Measurements from ENCODE around the gene MACROD1. TPM values are rescaled to one million over a fixed set of nuclear protein-coding genes. Genes with fewer than 3 reads are reported as not detected.

The MACROD1 gene
- total and polyA plus RNA-seq, 9 of the 15 experiments (the other 6 are each of a cell fraction or from before 2014, with no cell fraction given) = 1.1 to 60.0 (median 26.4) TPM

GRCh38 chr11:64009710-64010109 is 156.2 kb downstream of the MACROD1 start:
- Histone ChIP-seq H4K20me1 (replicated peaks; ENCODE audit: control insufficient read depth, insufficient read depth, low read length) (peaks cover 46% of the 10 kb centered on the region), H3K9me3 (replicated peaks; ENCODE audit: control insufficient read depth, insufficient read depth, low read depth, low read length) (no peaks in the 10 kb centered on the region; the same call in 1 of the 2 replicates), H3K27ac (ENCODE audit: extremely low read depth, low read depth, low read length) (no peak overlapping the region), H3K36me3 (ENCODE audit: control insufficient read depth, insufficient read depth, low read length) (no peaks in the 10 kb centered on the region; the same call in 2 of the 3 replicates), H3K27me3 (ENCODE audit: control insufficient read depth in 2 of 2, insufficient read depth in 2 of 2, low read length in 2 of 2) (no peaks in the 10 kb centered on the region), H3K79me2 (ENCODE audit: control insufficient read depth, insufficient read depth, low read length) (no peaks in the 10 kb centered on the region), H3K4me3 (no peak overlapping the region), H2AFZ (ENCODE audit: low read depth, low read length) (no peak overlapping the region), H3K9ac (ENCODE audit: insufficient read depth in 1 of 2, low read depth in 2 of 2, low read length in 2 of 2) (no peak overlapping the region), H3K9me1 (ENCODE audit: control insufficient read depth, insufficient read depth, low read length) (peaks cover 16% of the 10 kb centered on the region), H3K4me1 (replicated peaks in 1 of 2; ENCODE audit: control insufficient read depth in 2 of 2, insufficient read depth in 2 of 2, low read length in 2 of 2) (peaks cover 16 to 53% of the 10 kb centered on the region in 2 experiments), H3K4me2 (ENCODE audit: insufficient read depth, low read length) (no peak overlapping the region)
- intact Hi-C loops (cut with micrococcal nuclease) = loop anchor here (10.0 kb wide), 2 partner anchors 85 to 135 kb away; no protein-coding TSS in a partner anchor
- ChIA-PET CTCF (ENCODE audit: low intra/inter-chr PET ratio) (no interaction called here), POLR2A (interaction anchor here (0.6 kb wide), 1 partner anchor 172 kb away, joined by 3 read pairs; no protein-coding TSS in a partner anchor)
- FAIRE-seq (no peak), ATAC-seq (no peak), DNase-seq (ENCODE audit: extremely low read depth in 1 of 4, low spot score in 3 of 4) (no peak)
- BruUV-seq (replicated peaks) = no TSS peak
- in situ Hi-C loops (cut with MboI) = no loop called here
- WGBS (ENCODE audit: insufficient coverage, low coverage, missing lambda C conversion rate) = 95% methylated on average over 5 of the region's 8 CpGs
- TF ChIP-seq MTA1 (IDR thresholded peaks at IDR 0.05; ENCODE audit: borderline replicate concordance) = no peak
- TF ChIP-seq TCF3 (CRISPR knock-in tag; IDR thresholded peaks at IDR 0.05) = no peak
- no peak for TF ChIP-seq NCOA2 (IDR thresholded peaks at IDR 0.05; ENCODE audit: partially characterized antibody in 2 of 2)
- TF ChIP-seq RNF219 (CRISPR knock-in tag; IDR thresholded peaks at IDR 0.05) = no peak
- TF ChIP-seq CUX1 (CRISPR knock-in tag; IDR thresholded peaks at IDR 0.05) = no peak
- TF ChIP-seq ZSCAN29 (IDR thresholded peaks at IDR 0.05) = no peak
- no peak for TF ChIP-seq ZNF274 (IDR thresholded peaks at IDR 0.05; ENCODE audit: borderline replicate concordance, low read depth, low read length)
- no peak for TF ChIP-seq ZNF592 (IDR thresholded peaks at IDR 0.05)
- TF ChIP-seq ZBTB43 (CRISPR knock-in tag; IDR thresholded peaks at IDR 0.05) = no peak
